Lung (tissue), 12 donors: Measurements from ENCODE around the gene PARP1. TPM values are rescaled to one million over a fixed set of nuclear protein-coding genes. Genes with fewer than 3 reads are reported as not detected.

Source experiments
- ATAC-seq: fragments of 200-7000 bp; cut with Tn5 transposase; one replicate; pipeline ENCODE4 v1.9.1; 2020; ENCODE audit warnings: moderate number of reproducible peaks; ENCODE audit not compliant: insufficient read depth, low FRiP score
- DNase-seq, 3 donors: peaks; one replicate each; pipeline ENCODE4 v3.0.0-alpha.2; 2013 to 2017
- H3K27ac ChIP-seq, 2 donors: one replicate each; pipeline ENCODE4 v1.5.1; 2013; ENCODE audit warnings: mild to moderate bottlenecking in 2 of 2, moderate library complexity in 2 of 2, control low read depth in 1 of 2, inconsistent platforms in 1 of 2, low read depth in 1 of 2, low read length in 1 of 2
- H3K27me3 ChIP-seq, 3 donors: one replicate each; pipeline ENCODE4 v1.5.1; 2013; ENCODE audit warnings: low read length in 2 of 3; ENCODE audit not compliant: control insufficient read depth in 3 of 3, insufficient read depth in 3 of 3
- H3K36me3 ChIP-seq, 4 donors: one replicate each; pipeline ENCODE4 v1.5.1; 2013; ENCODE audit warnings: low read length in 4 of 4, mild to moderate bottlenecking in 1 of 4, moderate library complexity in 1 of 4; ENCODE audit not compliant: control insufficient read depth in 4 of 4, insufficient read depth in 4 of 4
- H3K4me1 ChIP-seq, 5 donors: one replicate each; pipeline ENCODE4 v1.5.1; 2013; ENCODE audit warnings: low read length in 5 of 5, mild to moderate bottlenecking in 2 of 5, moderate library complexity in 1 of 5; ENCODE audit not compliant: control insufficient read depth in 5 of 5, insufficient read depth in 5 of 5
- H3K4me3 ChIP-seq: one replicate; pipeline ENCODE4 v1.5.1; 2013; ENCODE audit warnings: mild to moderate bottlenecking, control low read depth, moderate library complexity
- H3K9ac ChIP-seq, 2 donors: one replicate each; pipeline ENCODE4 v1.5.1; 2013; ENCODE audit warnings: low read length in 2 of 2, control low read depth in 1 of 2; ENCODE audit not compliant: insufficient read depth in 1 of 2
- H3K9me3 ChIP-seq, 4 donors: one replicate each; pipeline ENCODE4 v1.5.1; 2013; ENCODE audit warnings: low read length in 3 of 4, mild to moderate bottlenecking in 1 of 4, moderate library complexity in 1 of 4; ENCODE audit not compliant: control insufficient read depth in 4 of 4, insufficient read depth in 3 of 4
- CTCF ChIP-seq: IDR thresholded peaks from 2 replicates; pipeline ENCODE4 v1.5.1; 2012; ENCODE audit warnings: mild to moderate bottlenecking; ENCODE audit errors: control extremely low read depth, extremely low read depth
- WGBS, 2 donors: extraction: QIAGEN DNeasy Blood & Tissue Kit; methylation state at CpG; one replicate each; pipeline ENCODE4 v1.1.7; 2013; 5-methylcytosine and 5-hydroxymethylcytosine counted together
- polyA plus RNA-seq, 2 donors: library from polyadenylated mRNA; stranded (reverse); fragments of 200-250 nt; gene quantifications; one replicate each; pipeline ENCODE4 v1.2.1, GENCODE V29; 2013
- total RNA-seq, 2 donors: library from RNA; depleted of rRNA in 1 of 2; stranded (reverse); fragments of >200 nt in 1 of 2; gene quantifications; one replicate each; pipeline ENCODE4 v1.2.1, GENCODE V29; 2014 to 2021
- donor health status: control.
- donor health status: control.
- donor health status: Bipolar disorder and iron deficiency.
- donor health status: healthy.
- donor health status: DM: yes; HTN: yes; CAD: no.

The PARP1 gene
- total and polyA plus RNA-seq, 4 donors, result 17.2 to 76.4 (median 51.1) TPM

- H3K27me3 ChIP-seq, result no peaks in the 10 kb centered on the region
- H3K9ac ChIP-seq, result no peak overlapping the region
- peaks cover 17 to 54% (median 35%) of the 10 kb centered on the region in 4 donors for H3K36me3 ChIP-seq
- no peak overlapping the region for H3K27ac ChIP-seq
- H3K4me3 ChIP-seq, result no peak overlapping the region
- DNase-seq (no peak), ATAC-seq (no peak)
- peaks cover 0 to 3% (median 0%) of the 10 kb centered on the region in 4 donors for H3K9me3 ChIP-seq
- TF ChIP-seq CTCF, result no peak
- 96 to 97% methylated on average over 8 of the region's 8 CpGs for WGBS, 2 donors
- peaks cover 0 to 7% (median 4%) of the 10 kb centered on the region in 5 donors for H3K4me1 ChIP-seq
Observed at GRCh38 chr1:226360106-226360746, 47.7 kb downstream of the PARP1 start.

- DNase-seq, result no peak
- peaks cover 0 to 6% (median 0%) of the 10 kb centered on the region in 5 donors for H3K4me1 ChIP-seq
- H3K9ac ChIP-seq, result no peak overlapping the region
- TF ChIP-seq CTCF, result no peak
- H3K27ac ChIP-seq, result no peak overlapping the region
- ATAC-seq, result no peak
- H3K36me3 ChIP-seq, result peaks cover 11 to 27% (median 17%) of the 10 kb centered on the region in 4 donors
- H3K4me3 ChIP-seq, result no peak overlapping the region
- 93 to 94% methylated on average over 2 of the region's 2 CpGs for WGBS, 2 donors
- no peaks in the 10 kb centered on the region for H3K27me3 ChIP-seq
- peaks cover 0 to 2% (median 0%) of the 10 kb centered on the region in 4 donors for H3K9me3 ChIP-seq
Observed at GRCh38 chr1:226357416-226357815, 50.5 kb downstream of the PARP1 start.

- Histone ChIP-seq H3K9me3 (peaks cover 0 to 2% (median 0%) of the 10 kb centered on the region in 4 donors), H3K27ac (peak overlapping the region in 1 of 2 donors; percentile 29), H3K4me3 (no peak overlapping the region), H3K36me3 (peaks cover 3 to 18% (median 7%) of the 10 kb centered on the region in 4 donors), H3K9ac (no peak overlapping the region), H3K27me3 (no peaks in the 10 kb centered on the region), H3K4me1 (peaks cover 0 to 6% (median 0%) of the 10 kb centered on the region in 5 donors)
- ATAC-seq, result no peak
- DNase-seq, result peak in 1 of 3 donors; percentile 29
- TF ChIP-seq CTCF, result no peak
- 87 to 89% methylated on average over 6 of the region's 6 CpGs for WGBS, 2 donors
Observed at GRCh38 chr1:226355669-226356551, 52.0 kb downstream of the PARP1 start.
